Smooth muscle cell of the umbilical artery (primary cell): ENCODE measurements around the gene TMPO. TPM values are rescaled to one million over a fixed set of nuclear protein-coding genes. Genes with fewer than 3 reads are reported as not detected.

Experiments
- total RNA-seq: library from RNA; depleted of rRNA; stranded (reverse); fragments of >200 nt; gene quantifications from 2 replicates; pipeline ENCODE4 v1.2.3, GENCODE V29; 2014

The TMPO gene
- total RNA-seq, result 52.6 and 93.8 TPM in 2 replicates

GRCh38 chr12:98515287-98516110 is at the start of gene TMPO:
TSS of gene TMPO (plus strand) at chr12:98515590. CDS start at chr12:98515868, 278 bp downstream.

GRCh38 chr12:98593351-98594049 is 78.1 kb downstream of the TMPO start, which contains the start of gene SLC25A3:
TSS of gene SLC25A3 (plus strand) at chr12:98593686. CDS start at chr12:98593979, 293 bp downstream.

Other genes starting within 250 kb of the TMPO start
- 593 and 623 TPM in 2 replicates for gene SLC25A3, start 78.1 kb downstream of the TMPO start, total RNA-seq
- 120 and 128 TPM in 2 replicates for gene IKBIP, start 129.2 kb downstream of the TMPO start, total RNA-seq
- 40.7 and 45.6 TPM in 2 replicates for gene APAF1, start 129.7 kb downstream of the TMPO start, total RNA-seq